Loucy (cell line): ENCODE measurements around the gene LRRC27.

ENCODE experiments used
- EZH2phosphoT487 ChIP-seq: fragments of 200-600 bp; IDR thresholded peaks from 2 replicates; pipeline ENCODE4 v1.6.1; 2018; ENCODE audit warnings: antibody characterized with exemption, mild to moderate bottlenecking, moderate library complexity, borderline replicate concordance
- TF ChIP-seq, protein P1 (sequence below): fragments of 200-600 bp; sonication (generic); conservative IDR thresholded peaks from 2 replicates; pipeline ENCODE4 v1.5.1; 2014; ENCODE audit warnings: mild to moderate bottlenecking, antibody characterized with exemption, low read length

DNA sequence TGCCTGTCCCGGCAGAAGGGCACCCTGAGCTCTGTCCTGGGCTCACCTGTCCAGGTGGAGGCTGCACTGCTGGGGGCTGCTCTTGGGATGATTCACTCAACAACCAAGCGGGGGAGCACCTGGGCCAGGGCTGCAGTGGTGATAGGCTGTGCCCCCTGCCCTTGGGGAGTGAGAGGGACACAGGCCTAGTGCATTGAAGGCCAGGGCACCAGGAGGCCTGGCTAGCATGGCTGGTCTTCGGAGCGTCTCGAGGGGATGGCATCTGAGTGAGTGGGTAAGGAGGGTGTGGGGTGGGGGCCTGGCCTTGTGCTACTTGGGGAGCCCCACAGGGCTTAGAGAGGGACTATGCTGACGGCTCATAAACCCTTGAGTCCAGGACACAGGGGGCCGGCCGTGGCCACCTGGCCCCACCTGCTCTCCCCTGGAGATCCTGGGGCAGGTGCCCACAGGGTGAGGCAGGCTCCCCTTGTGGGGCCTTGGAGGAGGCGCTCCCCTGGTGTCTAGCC is 68.1 kb downstream of the LRRC27 start:
- TF ChIP-seq, protein P1, sequence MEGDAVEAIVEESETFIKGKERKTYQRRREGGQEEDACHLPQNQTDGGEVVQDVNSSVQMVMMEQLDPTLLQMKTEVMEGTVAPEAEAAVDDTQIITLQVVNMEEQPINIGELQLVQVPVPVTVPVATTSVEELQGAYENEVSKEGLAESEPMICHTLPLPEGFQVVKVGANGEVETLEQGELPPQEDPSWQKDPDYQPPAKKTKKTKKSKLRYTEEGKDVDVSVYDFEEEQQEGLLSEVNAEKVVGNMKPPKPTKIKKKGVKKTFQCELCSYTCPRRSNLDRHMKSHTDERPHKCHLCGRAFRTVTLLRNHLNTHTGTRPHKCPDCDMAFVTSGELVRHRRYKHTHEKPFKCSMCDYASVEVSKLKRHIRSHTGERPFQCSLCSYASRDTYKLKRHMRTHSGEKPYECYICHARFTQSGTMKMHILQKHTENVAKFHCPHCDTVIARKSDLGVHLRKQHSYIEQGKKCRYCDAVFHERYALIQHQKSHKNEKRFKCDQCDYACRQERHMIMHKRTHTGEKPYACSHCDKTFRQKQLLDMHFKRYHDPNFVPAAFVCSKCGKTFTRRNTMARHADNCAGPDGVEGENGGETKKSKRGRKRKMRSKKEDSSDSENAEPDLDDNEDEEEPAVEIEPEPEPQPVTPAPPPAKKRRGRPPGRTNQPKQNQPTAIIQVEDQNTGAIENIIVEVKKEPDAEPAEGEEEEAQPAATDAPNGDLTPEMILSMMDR = 0 out of 2 replicates have a peak, but pooled peaks have one; percentile 19
- no peak for TF ChIP-seq EZH2phosphoT487
